ENCODE results near the gene FOXO6.

The FOXO6 gene

GRCh38 chr1:41367288-41367642, 6.0 kb downstream of the FOXO6 start:
- DNase-seq, result no peak

- DNase-seq, result no peak
These were observed 7.1 kb downstream of the FOXO6 start for GRCh38 chr1:41368366-41368765.

- no peak for DNase-seq
These were observed 7.6 kb downstream of the FOXO6 start for GRCh38 chr1:41368801-41369200.

GRCh38 chr1:41369531-41369930, 8.3 kb downstream of the FOXO6 start:
- no peak for DNase-seq

GRCh38 chr1:41370225-41370624, 9.0 kb downstream of the FOXO6 start:
- no peak for DNase-seq

GRCh38 chr1:41370756-41371420, 9.7 kb downstream of the FOXO6 start:
- no peak for DNase-seq

- DNase-seq, result peak in 6 of 14 donors; percentile 9 to 69 (median 36)
These were observed 10.7 kb downstream of the FOXO6 start for GRCh38 chr1:41371630-41372599.

- no peak for DNase-seq
These were observed 11.4 kb downstream of the FOXO6 start for GRCh38 chr1:41372600-41372993.

- DNase-seq, result no peak
These were observed 12.1 kb downstream of the FOXO6 start for GRCh38 chr1:41373373-41373772.

GRCh38 chr1:41374711-41375110, 13.5 kb downstream of the FOXO6 start:
- DNase-seq, result no peak

GRCh38 chr1:41377397-41377796, 16.2 kb downstream of the FOXO6 start:
- DNase-seq, result no peak

GRCh38 chr1:41378222-41378621, 17.0 kb downstream of the FOXO6 start:
- DNase-seq, result no peak

- DNase-seq, result no peak
These were observed 17.9 kb downstream of the FOXO6 start for GRCh38 chr1:41378999-41379737.

- no peak for DNase-seq
These were observed 18.5 kb downstream of the FOXO6 start for GRCh38 chr1:41379738-41380130.

- no peak for DNase-seq
These were observed 19.0 kb downstream of the FOXO6 start for GRCh38 chr1:41380195-41380594.

- DNase-seq, result peak in 2 of 14 donors; percentile 5 to 31
These were observed 19.9 kb downstream of the FOXO6 start for GRCh38 chr1:41380979-41381691.

- no peak for DNase-seq
These were observed 20.7 kb downstream of the FOXO6 start for GRCh38 chr1:41381692-41382479.

GRCh38 chr1:41382480-41383090, 21.4 kb downstream of the FOXO6 start:
- peak in 1 of 14 donors; percentile 39 for DNase-seq

GRCh38 chr1:41383094-41383852, 22.0 kb downstream of the FOXO6 start:
- no peak for DNase-seq

- DNase-seq, result no peak
These were observed 23.3 kb downstream of the FOXO6 start for GRCh38 chr1:41384579-41384978.
